Measurements from ENCODE around the gene REG4. TPM values are rescaled to one million over a fixed set of nuclear protein-coding genes. Genes with fewer than 3 reads are reported as not detected.
"Not testable (repeated sequence)": the region's sequence is repeated elsewhere in the genome, so short reads cannot be mapped to it uniquely, and the experiment has no call there.

Gene REG4
- total RNA-seq, 1 donor, result not detected

DNA sequence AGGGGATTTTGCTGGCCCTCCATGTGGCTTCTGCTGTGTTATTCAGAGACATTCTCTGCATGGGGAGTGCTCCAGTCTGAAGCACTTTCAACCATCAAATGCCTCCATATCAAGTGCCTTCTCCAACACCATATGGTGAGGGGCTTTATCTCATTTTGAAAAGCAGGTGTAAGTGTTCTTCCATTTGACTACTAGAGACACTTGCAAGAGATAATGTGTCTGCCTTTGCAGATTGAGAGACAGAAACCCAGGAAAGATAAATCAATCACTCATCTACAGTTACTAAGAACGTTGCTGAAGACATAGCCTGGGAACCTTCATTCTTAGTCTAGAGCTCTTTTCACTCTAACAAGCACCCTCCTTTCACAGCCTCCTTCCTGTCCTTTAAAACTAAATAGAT lies 29.5 kb upstream of the REG4 start:
- H3K4me3 ChIP-seq (ENCODE audit: low read depth, low read length), result no peak overlapping the region
- no peak for DNase-seq (ENCODE audit: low read depth)
- TF ChIP-seq, protein P1, sequence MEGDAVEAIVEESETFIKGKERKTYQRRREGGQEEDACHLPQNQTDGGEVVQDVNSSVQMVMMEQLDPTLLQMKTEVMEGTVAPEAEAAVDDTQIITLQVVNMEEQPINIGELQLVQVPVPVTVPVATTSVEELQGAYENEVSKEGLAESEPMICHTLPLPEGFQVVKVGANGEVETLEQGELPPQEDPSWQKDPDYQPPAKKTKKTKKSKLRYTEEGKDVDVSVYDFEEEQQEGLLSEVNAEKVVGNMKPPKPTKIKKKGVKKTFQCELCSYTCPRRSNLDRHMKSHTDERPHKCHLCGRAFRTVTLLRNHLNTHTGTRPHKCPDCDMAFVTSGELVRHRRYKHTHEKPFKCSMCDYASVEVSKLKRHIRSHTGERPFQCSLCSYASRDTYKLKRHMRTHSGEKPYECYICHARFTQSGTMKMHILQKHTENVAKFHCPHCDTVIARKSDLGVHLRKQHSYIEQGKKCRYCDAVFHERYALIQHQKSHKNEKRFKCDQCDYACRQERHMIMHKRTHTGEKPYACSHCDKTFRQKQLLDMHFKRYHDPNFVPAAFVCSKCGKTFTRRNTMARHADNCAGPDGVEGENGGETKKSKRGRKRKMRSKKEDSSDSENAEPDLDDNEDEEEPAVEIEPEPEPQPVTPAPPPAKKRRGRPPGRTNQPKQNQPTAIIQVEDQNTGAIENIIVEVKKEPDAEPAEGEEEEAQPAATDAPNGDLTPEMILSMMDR (IDR thresholded peaks at IDR 0.05; ENCODE audit: insufficient read depth, low read length), result no peak

- H3K4me3 ChIP-seq (ENCODE audit: low read depth, low read length), result no peak overlapping the region
- TF ChIP-seq, protein P1 (IDR thresholded peaks at IDR 0.05; ENCODE audit: insufficient read depth, low read length), result no peak
- DNase-seq (ENCODE audit: low read depth), result no peak
Measured at GRCh38 chr1:119838236-119838635, 27.0 kb upstream of the REG4 start.

- H3K4me3 ChIP-seq (ENCODE audit: low read depth, low read length), result no peak overlapping the region
- TF ChIP-seq, protein P1 (IDR thresholded peaks at IDR 0.05; ENCODE audit: insufficient read depth, low read length), result no peak
- no peak for DNase-seq (ENCODE audit: low read depth)
Measured at GRCh38 chr1:119834990-119835389, 23.7 kb upstream of the REG4 start.

DNA sequence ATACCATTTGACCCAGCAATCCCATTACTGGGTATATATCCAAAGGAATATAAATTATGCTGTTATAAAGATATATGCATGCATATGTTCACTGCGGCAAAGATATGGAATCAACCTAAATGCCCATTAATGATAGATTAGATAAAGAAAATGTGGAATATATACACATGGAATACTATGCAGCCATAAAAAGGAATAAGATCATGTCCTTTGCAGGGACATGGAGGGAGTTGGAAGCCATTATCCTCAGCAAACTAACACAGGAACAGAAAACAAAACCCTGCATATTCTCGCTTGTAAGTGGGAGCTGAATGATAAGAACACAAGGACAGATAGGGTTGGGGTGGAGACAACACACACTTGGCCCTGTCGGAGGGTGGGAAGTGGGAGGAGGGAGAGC lies 19.8 kb upstream of the REG4 start:
- DNase-seq (ENCODE audit: low read depth), result no peak
- no peak overlapping the region for H3K4me3 ChIP-seq (ENCODE audit: low read depth, low read length)
- TF ChIP-seq, protein P1 (IDR thresholded peaks at IDR 0.05; ENCODE audit: insufficient read depth, low read length), result no peak

GRCh38 chr1:119829625-119830024 lies 18.4 kb upstream of the REG4 start:
- DNase-seq (ENCODE audit: low read depth), result no peak
- TF ChIP-seq, protein P1 (IDR thresholded peaks at IDR 0.05; ENCODE audit: insufficient read depth, low read length), result no peak
- H3K4me3 ChIP-seq (ENCODE audit: low read depth, low read length), result no peak overlapping the region

DNA sequence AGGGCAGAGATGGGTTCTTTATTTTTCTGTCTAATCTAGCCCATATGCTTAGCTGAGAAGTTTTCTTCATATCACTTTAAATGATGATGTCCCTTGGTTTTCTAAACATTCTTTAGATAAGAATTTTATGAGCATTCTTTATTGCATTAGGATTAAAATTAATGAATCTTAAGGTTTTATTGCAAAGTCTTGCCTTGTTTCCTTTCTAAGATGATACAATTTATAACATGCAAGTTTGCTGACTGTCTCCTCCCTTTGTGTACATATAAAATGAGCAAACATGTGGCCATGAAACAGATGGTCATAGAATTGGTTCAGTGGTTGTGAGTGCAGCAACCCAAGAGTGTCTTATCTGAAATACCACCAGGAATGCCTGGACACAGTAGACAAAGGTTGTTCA lies 17.7 kb upstream of the REG4 start:
- not testable (repeated sequence) for H3K4me3 ChIP-seq (ENCODE audit: low read depth, low read length); DNase-seq (ENCODE audit: low read depth)

DNA sequence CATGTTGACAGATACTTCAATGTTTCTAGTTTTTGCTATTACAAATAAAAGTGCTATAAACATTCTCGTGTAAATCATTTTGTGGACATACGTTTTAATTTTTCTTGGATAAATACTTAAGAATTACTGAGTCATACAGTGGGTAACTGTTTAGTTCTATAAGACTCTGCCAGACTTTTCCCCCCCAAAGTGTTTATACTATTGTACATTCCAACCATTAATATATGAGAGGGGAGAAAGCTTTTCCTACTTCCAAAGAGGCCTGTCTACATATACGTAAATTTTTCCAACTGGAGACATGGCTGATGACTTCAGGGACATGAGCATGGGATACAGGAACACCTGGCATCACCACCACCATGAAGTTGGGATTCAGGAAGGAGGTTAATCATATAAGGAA lies 17.0 kb upstream of the REG4 start:
- TF ChIP-seq, protein P1 (IDR thresholded peaks at IDR 0.05; ENCODE audit: insufficient read depth, low read length), result no peak
- H3K4me3 ChIP-seq (ENCODE audit: low read depth, low read length), result no peak overlapping the region
- no peak for DNase-seq (ENCODE audit: low read depth)
